Sigmoid colon (tissue), 3 donors: Measurements from ENCODE around the gene SLC7A14.

ENCODE experiments used
- POLR2A ChIP-seq, 2 donors: fragments of 450-650 bp; IDR thresholded peaks; one replicate each; pipeline ENCODE4 v1.6.1; 2016; ENCODE audit warnings: antibody characterized with exemption in 2 of 2, mild to moderate bottlenecking in 2 of 2, moderate library complexity in 2 of 2
- TF ChIP-seq, protein P1 (sequence below), 4 experiments: fragments of 450-650 bp in 3 of 4; fragments of 200-600 bp in 1 of 4; IDR thresholded peaks; one replicate each; pipeline ENCODE4 v1.5.1; 2016 to 2019; ENCODE audit warnings: antibody characterized with exemption in 4 of 4, mild to moderate bottlenecking in 3 of 4, moderate library complexity in 2 of 4

DNA sequence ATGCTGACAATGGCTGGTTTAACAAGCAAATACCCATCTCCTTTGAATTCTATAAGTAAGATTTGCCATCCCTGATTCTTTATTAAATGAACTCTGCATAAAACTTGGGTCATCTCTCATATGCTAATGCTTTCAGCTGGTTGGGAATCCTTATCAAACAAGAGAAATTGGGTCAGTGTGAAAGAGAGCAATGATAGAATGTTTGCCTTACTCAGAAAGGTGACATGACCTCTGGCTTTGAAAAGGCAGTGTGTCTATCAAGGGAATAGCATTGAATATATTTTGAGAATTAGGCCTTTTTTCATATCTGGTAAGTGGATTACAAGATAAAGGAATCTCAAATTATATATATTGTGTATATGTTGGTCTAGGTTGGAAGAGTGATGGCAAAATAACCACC, 8.7 kb upstream of the SLC7A14 start:
- TF ChIP-seq, protein P1, sequence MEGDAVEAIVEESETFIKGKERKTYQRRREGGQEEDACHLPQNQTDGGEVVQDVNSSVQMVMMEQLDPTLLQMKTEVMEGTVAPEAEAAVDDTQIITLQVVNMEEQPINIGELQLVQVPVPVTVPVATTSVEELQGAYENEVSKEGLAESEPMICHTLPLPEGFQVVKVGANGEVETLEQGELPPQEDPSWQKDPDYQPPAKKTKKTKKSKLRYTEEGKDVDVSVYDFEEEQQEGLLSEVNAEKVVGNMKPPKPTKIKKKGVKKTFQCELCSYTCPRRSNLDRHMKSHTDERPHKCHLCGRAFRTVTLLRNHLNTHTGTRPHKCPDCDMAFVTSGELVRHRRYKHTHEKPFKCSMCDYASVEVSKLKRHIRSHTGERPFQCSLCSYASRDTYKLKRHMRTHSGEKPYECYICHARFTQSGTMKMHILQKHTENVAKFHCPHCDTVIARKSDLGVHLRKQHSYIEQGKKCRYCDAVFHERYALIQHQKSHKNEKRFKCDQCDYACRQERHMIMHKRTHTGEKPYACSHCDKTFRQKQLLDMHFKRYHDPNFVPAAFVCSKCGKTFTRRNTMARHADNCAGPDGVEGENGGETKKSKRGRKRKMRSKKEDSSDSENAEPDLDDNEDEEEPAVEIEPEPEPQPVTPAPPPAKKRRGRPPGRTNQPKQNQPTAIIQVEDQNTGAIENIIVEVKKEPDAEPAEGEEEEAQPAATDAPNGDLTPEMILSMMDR (IDR thresholded peaks at IDR 0.05) = no peak
- TF ChIP-seq POLR2A (IDR thresholded peaks at IDR 0.05) = no peak
